ENCODE measurements around the gene SKIC2. TPM values are rescaled to one million over a fixed set of nuclear protein-coding genes. Genes with fewer than 3 reads are reported as not detected.

The SKIC2 gene
- total RNA-seq, 1 experiment from 2014 or later, result 64.2 TPM

GRCh38 chr6:31927242-31927862, 31.6 kb upstream of the SKIC2 start, which contains the start of gene C2:
Gene C2, plus strand, starts transcription at chr6:31927717. Its CDS starts 36 bp downstream, at chr6:31927753.
- H3K4me1 ChIP-seq (ENCODE audit: insufficient read depth, low read length, poor library complexity, severe bottlenecking), result no peaks in the 10 kb centered on the region
- H3K27ac ChIP-seq (ENCODE audit: low read depth, low read length, poor library complexity, severe bottlenecking), result no peak within 1 kb of the TSS
- no peaks in the 10 kb centered on the region for H3K36me3 ChIP-seq (ENCODE audit: insufficient read depth, low read length, poor library complexity, severe bottlenecking)
- intact Hi-C loops (cut with micrococcal nuclease; ENCODE audit: unreplicated experiment), result no loop called here
- H3K9me3 ChIP-seq (ENCODE audit: low read depth, low read length, poor library complexity, severe bottlenecking), result no peaks in the 10 kb centered on the region
- TF ChIP-seq CTCF (conservative IDR thresholded peaks at IDR 0.05; ENCODE audit: low read depth, low read length), result no peak
- no peak for TF ChIP-seq EZH2 (IDR thresholded peaks at IDR 0.05; ENCODE audit: borderline replicate concordance, low read depth, low read length, poor library complexity, severe bottlenecking)
- BruUV-seq (replicated peaks), result no TSS peak
- ChIA-PET POLR2A (ENCODE audit: low non-redundant PET) (no interaction called here), CTCF (no interaction called here)
- no peak within 1 kb of the TSS for H3K4me3 ChIP-seq (ENCODE audit: low read depth, low read length, poor library complexity, severe bottlenecking)
- H3K27me3 ChIP-seq (replicated peaks; ENCODE audit: insufficient read depth, low read depth, low read length, poor library complexity), result no peaks in the 10 kb centered on the region
- no peak for DNase-seq (ENCODE audit: low spot score)

GRCh38 chr6:31927863-31928671, 30.9 kb upstream of the SKIC2 start:
- POLR2A ChIA-PET (ENCODE audit: low non-redundant PET), result interaction anchor here (0.5 kb wide), 1 partner anchor 1963 kb away, joined by 3 read pairs; no protein-coding TSS in a partner anchor
- intact Hi-C loops (cut with micrococcal nuclease; ENCODE audit: unreplicated experiment), result no loop called here
- CTCF ChIA-PET, result interaction anchor here (0.5 kb wide), 1 partner anchor 46 kb away, joined by 4 read pairs; no protein-coding TSS in a partner anchor

GRCh38 chr6:31928672-31928939, 30.4 kb upstream of the SKIC2 start:
- Histone ChIP-seq H3K9me3 (ENCODE audit: low read depth, low read length, poor library complexity, severe bottlenecking) (no peaks in the 10 kb centered on the region), H3K27me3 (replicated peaks; ENCODE audit: insufficient read depth, low read depth, low read length, poor library complexity) (no peaks in the 10 kb centered on the region), H3K4me1 (ENCODE audit: insufficient read depth, low read length, poor library complexity, severe bottlenecking) (no peaks in the 10 kb centered on the region), H3K27ac (ENCODE audit: low read depth, low read length, poor library complexity, severe bottlenecking) (no peak overlapping the region), H3K4me3 (ENCODE audit: low read depth, low read length, poor library complexity, severe bottlenecking) (no peak overlapping the region), H3K36me3 (ENCODE audit: insufficient read depth, low read length, poor library complexity, severe bottlenecking) (no peaks in the 10 kb centered on the region)
- DNase-seq (ENCODE audit: low spot score), result no peak
- ChIA-PET POLR2A (ENCODE audit: low non-redundant PET) (interaction anchor here (0.5 kb wide), 1 partner anchor 1964 kb away, joined by 3 read pairs; no protein-coding TSS in a partner anchor), CTCF (interaction anchor here (0.5 kb wide), 1 partner anchor 47 kb away, joined by 4 read pairs; no protein-coding TSS in a partner anchor)
- intact Hi-C loops (cut with micrococcal nuclease; ENCODE audit: unreplicated experiment), result no loop called here
- no TSS peak for BruUV-seq (replicated peaks)
- TF ChIP-seq EZH2 (IDR thresholded peaks at IDR 0.05; ENCODE audit: borderline replicate concordance, low read depth, low read length, poor library complexity, severe bottlenecking), result no peak
- TF ChIP-seq CTCF (conservative IDR thresholded peaks at IDR 0.05; ENCODE audit: low read depth, low read length), result no peak

More at GRCh38 chr6:31927863-31928671, 30.9 kb upstream of the SKIC2 start:
- no peak overlapping the region for H3K27ac ChIP-seq (ENCODE audit: low read depth, low read length, poor library complexity, severe bottlenecking)
- no TSS peak for BruUV-seq (replicated peaks)
- no peak overlapping the region for H3K4me3 ChIP-seq (ENCODE audit: low read depth, low read length, poor library complexity, severe bottlenecking)
- H3K4me1 ChIP-seq (ENCODE audit: insufficient read depth, low read length, poor library complexity, severe bottlenecking), result no peaks in the 10 kb centered on the region
- H3K27me3 ChIP-seq (replicated peaks; ENCODE audit: insufficient read depth, low read depth, low read length, poor library complexity), result no peaks in the 10 kb centered on the region
- no peak for TF ChIP-seq CTCF (conservative IDR thresholded peaks at IDR 0.05; ENCODE audit: low read depth, low read length)
- no peak for TF ChIP-seq EZH2 (IDR thresholded peaks at IDR 0.05; ENCODE audit: borderline replicate concordance, low read depth, low read length, poor library complexity, severe bottlenecking)
- H3K9me3 ChIP-seq (ENCODE audit: low read depth, low read length, poor library complexity, severe bottlenecking), result no peaks in the 10 kb centered on the region
- no peak for DNase-seq (ENCODE audit: low spot score)
- H3K36me3 ChIP-seq (ENCODE audit: insufficient read depth, low read length, poor library complexity, severe bottlenecking), result no peaks in the 10 kb centered on the region

All from A673 (cell line).